GM18499 (cell line): Measurements from ENCODE around the gene GJB3.
"Not testable (repeated sequence)": the region's sequence is repeated elsewhere in the genome, so short reads cannot be mapped to it uniquely, and the experiment has no call there.

Experiments used
- ATAC-seq: cut with Tn5 transposase; IDR thresholded peaks from one replicate; pipeline ENCODE4 v1.9.1; 2021; ENCODE audit warnings: moderate number of reproducible peaks; ENCODE audit not compliant: insufficient read depth, unreplicated experiment

GJB3 gene

DNA sequence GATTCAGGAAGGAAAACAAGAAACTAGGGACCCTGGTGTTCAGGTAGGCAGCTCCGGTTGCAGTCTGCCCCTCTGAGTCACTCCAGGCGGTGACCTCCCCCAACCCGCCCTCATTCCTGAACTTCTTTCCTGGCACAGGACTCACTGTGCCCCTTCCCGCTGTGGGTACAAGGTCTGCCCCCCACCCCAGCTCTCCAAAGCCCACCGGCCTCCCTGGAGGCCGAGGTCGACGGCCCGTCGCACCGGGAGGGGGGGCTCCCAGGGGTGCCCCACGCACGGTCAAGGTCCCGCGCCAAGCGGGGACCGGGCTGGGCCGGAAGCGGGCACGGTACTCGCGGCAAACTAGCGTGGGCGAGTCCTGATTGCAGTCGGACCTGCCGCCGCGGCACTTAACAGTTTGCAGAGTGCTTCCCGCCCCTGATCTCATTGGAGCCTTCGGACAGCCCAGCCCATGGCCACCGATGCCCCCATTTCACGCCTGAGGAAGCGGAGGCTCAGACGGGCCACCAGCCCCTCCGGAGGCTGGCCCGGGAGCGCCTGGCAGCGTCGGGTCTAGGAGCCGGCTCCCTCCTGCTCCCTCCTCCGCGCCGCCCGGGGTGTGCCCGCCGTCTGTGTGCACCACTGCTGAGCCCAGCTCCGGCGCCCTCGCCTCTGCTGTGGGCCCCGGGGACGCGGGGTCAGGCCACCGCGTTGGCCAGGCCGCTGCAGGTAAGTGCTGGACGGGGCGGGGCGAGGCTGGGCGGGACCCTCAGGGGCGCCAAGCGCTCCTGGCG, at the start of gene GJB3:
TSS of gene GJB3 (plus strand) at position 144 of the 773 bp plus-strand sequence. CDS start 3,549 bp downstream, outside the sequence.
- ATAC-seq = no peak

DNA sequence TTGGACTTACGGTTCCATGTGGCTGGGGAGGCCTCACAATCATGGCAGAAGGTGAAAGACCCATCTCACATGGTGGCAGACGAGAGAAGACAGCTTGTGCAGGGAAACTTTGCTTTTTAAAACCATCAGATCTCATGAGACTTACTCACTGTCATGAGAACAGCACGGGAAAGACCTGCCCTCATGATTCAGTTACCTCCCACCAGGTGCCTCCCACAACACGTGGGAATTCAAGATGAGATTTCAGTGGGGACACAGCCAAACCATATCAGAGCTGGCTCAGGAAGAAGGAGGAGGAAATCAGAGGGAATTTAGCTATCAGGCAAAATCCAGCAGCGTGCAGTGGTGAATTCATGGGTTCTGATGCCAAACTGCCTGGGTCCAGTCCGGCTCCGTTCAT, 48.2 kb upstream of the GJB3 start:
- ATAC-seq = not testable (repeated sequence)

GRCh38 chr1:34736692-34737091, 44.3 kb upstream of the GJB3 start:
- no peak for ATAC-seq

DNA sequence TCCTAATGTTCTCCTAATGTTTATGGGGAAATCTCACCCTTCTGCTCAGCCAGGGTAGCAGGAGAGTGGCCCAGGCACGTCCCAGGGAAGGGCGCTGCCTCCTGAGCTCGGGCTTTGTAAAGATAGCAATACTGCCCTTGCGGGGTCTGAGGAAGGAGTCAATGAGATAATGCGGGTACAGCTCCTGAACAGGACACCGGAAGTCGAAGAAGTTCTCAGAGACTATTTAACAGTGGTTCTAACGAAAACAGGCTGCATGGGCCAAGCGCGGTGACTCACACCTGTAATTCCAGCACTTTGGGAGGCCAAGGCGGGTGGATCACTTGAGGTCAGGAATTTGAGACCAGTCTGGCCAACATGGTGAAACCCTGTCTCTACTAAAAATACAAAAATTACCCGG, 43.8 kb upstream of the GJB3 start:
- ATAC-seq = not testable (repeated sequence)

GRCh38 chr1:34739613-34740012, 41.4 kb upstream of the GJB3 start:
- no peak for ATAC-seq

DNA sequence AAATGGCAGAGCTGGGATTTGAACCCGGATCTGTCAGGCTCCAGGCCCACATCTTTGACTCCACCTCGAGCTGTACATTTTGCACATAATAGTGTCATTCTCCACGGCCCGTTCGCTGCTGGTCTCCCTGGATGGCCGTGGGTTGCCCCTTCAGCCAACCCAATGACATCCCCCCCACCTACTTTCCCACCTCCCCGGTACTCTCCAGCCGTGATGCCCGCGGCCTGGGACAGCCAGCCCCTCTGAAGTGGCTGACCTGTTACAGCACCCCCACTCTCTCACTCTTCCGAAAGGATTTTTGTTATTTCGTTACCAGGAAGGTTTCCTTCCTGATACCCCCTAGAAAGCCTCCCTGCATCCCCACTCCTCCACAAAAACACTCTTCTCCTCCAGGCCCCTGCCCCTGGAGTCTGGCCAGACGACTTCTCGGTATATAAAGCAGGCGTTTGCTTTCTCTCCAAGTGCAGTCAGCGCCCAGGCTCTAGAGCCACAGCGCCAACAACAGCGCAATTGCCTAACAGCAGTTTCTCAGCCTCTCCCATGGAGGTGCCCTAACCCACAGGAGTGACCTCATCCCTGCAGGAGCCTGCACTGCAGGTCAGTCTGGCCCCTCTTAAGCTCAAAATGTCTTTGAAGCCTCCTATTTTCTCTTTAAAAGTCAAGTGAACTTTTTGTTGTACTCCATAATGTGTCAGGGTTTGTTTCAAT, 40.7 kb upstream of the GJB3 start:
- no peak for ATAC-seq

DNA sequence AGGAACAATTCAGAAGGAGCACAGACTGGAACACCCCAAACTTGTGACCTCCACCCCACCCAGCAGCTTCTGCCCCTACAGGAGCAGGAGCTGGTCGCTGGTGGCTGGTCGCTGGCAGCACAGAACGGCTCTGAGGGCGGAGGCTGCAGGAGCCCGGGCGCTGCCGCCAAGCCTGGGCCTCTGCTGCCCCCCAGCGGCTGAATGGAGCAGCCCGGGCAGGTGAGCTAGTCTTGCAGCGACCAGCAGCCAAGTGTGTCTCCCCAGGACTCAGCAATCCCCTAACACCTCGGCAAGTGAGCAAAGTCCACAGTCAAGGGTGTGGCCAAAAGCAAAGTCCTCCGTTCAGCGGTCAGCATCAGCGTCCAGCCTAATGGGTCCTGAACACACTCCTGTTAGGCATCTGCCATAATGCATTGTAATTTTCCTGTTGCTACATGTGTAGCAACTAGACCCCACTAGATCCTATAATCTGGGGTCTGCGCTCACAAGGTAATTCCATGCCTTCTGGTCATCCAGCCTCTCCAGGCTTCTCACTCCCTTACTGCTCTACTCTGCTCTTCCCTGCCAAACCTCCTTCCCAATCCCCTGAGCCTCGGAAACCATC, 38.2 kb upstream of the GJB3 start:
- no peak for ATAC-seq

- no peak for ATAC-seq
Observed at GRCh38 chr1:34743775-34744174, 37.2 kb upstream of the GJB3 start.

GRCh38 chr1:34744851-34745250, 36.2 kb upstream of the GJB3 start:
- no peak for ATAC-seq

DNA sequence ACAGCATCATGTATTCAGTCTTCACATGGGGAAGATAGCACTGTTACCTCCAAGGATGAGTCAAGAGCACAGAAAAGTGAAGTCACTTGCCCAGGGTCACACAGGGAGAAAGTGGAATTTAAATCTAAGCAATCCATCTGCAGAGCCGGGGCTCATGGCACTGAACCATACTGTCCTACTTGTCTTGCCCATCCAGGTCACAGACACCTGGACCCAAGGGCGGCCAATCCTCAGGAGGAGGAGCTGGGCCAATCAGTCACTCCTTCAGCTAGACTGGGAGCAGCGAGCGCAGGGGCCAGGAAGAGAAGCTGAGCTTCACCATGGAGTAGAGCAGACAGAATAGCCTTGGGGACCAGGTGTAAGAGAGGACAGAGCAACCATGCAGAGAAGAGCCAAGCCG, 35.3 kb upstream of the GJB3 start:
- no peak for ATAC-seq

DNA sequence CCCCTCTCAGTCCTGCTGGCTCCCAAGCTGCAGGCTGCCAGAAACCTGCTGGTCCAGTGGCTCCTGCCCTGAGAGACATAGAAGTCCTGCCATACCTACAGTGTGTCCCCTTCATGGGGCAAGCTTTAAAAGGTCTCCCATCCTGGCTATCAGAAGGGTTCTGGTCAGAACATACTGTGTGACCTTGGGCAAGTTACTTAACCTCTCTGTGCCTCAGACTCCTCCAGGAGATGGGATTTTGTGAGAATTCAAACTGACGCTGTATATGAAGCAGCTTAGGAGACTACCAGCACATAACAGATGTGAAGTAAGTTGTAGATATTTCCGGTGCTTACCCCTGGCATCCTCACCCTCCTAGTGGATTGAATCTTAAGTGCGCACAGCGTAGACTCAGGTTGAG, 34.9 kb upstream of the GJB3 start:
- ATAC-seq = no peak

DNA sequence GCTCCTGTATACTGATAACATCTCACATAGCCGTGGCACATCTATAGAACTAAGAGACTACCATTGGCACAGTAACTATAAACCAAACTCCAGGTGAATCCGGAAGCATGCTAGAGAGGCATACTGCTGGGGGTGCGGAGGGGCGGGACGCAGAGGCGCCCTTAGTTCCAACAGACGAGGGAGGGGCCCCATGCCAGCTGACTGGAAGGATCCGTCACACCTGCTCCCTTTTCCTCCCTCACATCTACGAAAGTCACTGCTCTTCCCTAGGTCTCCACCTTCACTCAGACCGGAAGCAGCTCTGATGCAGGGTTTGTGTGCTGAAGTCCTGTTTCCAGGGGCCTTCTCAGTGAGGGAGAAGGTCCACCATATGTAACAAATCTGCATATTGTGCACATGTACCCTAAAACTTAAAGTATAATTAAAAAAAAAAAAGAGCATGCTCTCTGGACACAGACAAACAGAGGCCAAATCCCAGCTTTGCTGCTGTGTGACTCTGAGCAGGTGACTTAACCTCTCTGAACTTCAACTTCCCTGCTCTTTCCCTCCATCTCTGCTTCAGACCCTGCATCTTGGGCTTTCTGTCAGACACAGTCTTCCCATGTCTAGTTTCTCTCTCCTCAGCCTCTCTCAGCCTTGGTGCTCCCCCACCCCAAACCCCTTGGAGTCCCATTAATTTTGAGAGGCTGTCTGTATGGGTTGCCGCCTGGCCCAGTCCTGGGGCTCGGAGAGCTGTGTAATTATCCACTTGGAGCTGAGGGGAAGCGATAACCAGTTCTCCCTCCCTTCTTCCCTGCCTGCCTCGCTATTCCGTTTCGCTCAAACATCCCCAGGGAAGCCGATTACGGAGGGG, 34.0 kb upstream of the GJB3 start:
- no peak for ATAC-seq

GRCh38 chr1:34747638-34747941, 33.4 kb upstream of the GJB3 start:
- no peak for ATAC-seq

DNA sequence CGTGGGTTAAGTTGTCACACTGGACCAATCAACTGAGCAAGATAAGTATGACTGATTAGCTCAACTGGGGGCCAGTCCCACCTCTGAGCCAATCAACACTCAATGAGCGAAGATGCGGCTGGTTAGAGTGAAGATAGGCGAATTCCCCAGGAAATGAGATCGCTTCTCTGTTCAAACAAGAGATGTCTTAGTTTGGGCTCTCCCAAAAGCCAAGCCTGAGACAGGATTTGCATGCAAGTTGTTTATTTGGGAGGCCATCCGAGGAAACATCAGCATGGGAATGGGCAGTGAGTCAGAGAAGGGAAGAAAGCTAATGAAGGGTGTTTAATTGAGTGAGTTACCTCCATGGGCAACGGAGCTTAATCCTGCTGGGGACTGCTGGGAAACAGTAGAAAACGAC, 31.0 kb upstream of the GJB3 start:
- no peak for ATAC-seq

DNA sequence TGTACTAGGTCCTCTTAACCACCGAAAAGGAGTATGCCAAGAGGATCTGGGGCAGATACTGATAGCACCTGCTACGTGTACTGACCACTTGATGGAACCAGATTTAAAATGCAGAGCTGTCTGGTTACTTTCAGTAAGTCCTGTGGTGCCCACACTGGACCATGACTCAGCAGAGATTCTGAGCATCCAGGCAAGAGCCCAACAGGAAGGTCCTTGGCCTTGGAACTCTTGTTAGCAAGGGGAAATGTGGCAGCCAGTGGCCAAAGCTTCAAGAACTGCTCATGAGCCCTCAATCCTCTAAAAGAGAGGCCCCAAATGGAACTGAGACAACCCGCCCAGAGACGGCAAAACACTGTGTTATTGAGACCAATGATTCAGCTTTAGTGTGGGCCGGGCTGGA, 30.4 kb upstream of the GJB3 start:
- no peak for ATAC-seq

- no peak for ATAC-seq
Observed at GRCh38 chr1:34753163-34753562, 27.9 kb upstream of the GJB3 start.

GRCh38 chr1:34754964-34755637, 25.9 kb upstream of the GJB3 start, which contains the start of gene GJB5:
TSS of gene GJB5 (plus strand) at chr1:34755047. CDS start at chr1:34757331, 2,284 bp downstream.
- no peak for ATAC-seq

- ATAC-seq = no peak
Observed at GRCh38 chr1:34755961-34756360, 25.1 kb upstream of the GJB3 start.

DNA sequence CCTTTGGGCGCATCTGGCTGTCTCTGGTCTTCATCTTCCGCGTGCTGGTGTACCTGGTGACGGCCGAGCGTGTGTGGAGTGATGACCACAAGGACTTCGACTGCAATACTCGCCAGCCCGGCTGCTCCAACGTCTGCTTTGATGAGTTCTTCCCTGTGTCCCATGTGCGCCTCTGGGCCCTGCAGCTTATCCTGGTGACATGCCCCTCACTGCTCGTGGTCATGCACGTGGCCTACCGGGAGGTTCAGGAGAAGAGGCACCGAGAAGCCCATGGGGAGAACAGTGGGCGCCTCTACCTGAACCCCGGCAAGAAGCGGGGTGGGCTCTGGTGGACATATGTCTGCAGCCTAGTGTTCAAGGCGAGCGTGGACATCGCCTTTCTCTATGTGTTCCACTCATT, 23.6 kb upstream of the GJB3 start:
- no peak for ATAC-seq

GRCh38 chr1:34758751-34759150, 22.3 kb upstream of the GJB3 start:
- ATAC-seq = no peak
